ENCODE data around the gene FBXL13. TPM values are rescaled to one million over a fixed set of nuclear protein-coding genes. Genes with fewer than 3 reads are reported as not detected.

FBXL13 gene
- total RNA-seq, 2 donors from 2014 or later, result 1.3 to 1.4 TPM

DNA sequence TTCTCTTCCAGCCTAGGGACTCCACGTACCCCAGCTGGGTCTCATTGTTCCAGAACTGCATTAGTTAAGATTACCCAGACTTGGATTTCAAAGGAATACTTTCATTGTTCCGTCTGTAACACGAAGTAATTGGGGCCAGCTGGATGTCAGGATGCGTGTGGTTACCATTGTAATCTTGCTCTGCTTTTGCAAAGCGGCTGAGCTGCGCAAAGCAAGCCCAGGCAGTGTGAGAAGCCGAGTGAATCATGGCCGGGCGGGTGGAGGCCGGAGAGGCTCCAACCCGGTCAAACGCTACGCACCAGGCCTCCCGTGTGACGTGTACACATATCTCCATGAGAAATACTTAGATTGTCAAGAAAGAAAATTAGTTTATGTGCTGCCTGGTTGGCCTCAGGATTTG lies 140.8 kb downstream of the FBXL13 start:
- no peak overlapping the region for H3K4me3 Mint-ChIP-seq
- H3K27me3 Mint-ChIP-seq, result no peaks in the 10 kb centered on the region
- H3K9me3 ChIP-seq (ENCODE audit: control insufficient read depth, low read length, poor library complexity, severe bottlenecking), result no peaks in the 10 kb centered on the region
- ATAC-seq, result no peak
- no peak overlapping the region for H3K27ac Mint-ChIP-seq
- DNase-seq, result no peak
- H3K36me3 Mint-ChIP-seq (ENCODE audit: low read depth), result peaks cover 4% of the 10 kb centered on the region
- no peaks in the 10 kb centered on the region for H3K4me1 Mint-ChIP-seq

DNA sequence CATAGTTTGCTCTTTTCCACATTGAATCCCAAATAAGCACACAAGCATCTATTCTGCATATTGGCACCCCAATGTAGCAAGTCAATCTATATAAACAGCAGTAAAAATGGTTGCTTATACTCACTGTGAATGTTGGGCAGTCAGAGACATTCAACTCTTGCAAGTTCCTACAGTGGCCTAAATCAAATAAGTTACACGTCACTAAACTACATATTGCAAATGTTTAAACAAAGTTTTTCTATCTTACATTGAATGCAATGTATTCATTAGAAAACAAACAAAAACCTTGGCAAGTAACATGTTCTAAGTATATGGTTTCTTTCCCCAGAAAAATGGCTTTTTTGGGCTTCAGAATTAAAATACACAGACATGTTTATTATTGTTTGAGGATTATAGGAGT lies 142.8 kb downstream of the FBXL13 start:
- no peaks in the 10 kb centered on the region for H3K9me3 ChIP-seq (ENCODE audit: control insufficient read depth, low read length, poor library complexity, severe bottlenecking)
- DNase-seq (no peak), ATAC-seq (no peak)
- Mint-ChIP-seq H3K36me3 (ENCODE audit: low read depth) (peaks cover 4% of the 10 kb centered on the region), H3K27ac (no peak overlapping the region), H3K27me3 (peaks cover 1% of the 10 kb centered on the region), H3K4me1 (no peaks in the 10 kb centered on the region), H3K4me3 (no peak overlapping the region)

DNA sequence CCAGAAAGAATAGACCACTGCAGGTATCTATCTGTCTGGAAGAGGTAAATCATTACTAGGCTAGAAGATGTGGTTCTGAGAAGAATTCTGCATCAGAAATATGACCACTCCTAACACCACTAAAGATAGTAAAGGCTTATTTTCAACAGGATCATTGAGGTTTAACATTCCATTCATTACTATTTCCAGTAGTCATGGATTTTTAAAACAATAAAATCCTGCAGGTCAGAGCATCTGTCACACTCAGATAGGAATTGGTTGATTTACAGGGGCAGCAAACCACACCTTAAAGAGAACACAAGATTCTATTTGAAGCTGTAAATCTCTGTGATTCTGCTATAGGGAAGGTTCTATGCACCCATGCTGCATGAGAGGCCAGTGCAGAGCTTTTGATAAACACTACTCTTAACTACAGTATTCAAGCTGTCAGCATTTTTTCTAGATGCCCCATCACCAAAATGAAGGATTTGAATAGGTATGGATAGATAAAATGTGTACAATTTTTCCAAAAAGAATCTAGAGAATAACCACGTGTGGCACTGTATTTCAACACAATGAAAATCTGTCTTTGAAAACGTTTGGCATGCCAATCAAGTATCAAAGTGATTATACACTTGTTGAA lies 147.2 kb downstream of the FBXL13 start:
- Mint-ChIP-seq H3K27me3 (peaks cover 4% of the 10 kb centered on the region), H3K4me3 (no peak overlapping the region), H3K36me3 (ENCODE audit: low read depth) (peaks cover 4% of the 10 kb centered on the region), H3K4me1 (no peaks in the 10 kb centered on the region), H3K27ac (no peak overlapping the region)
- H3K9me3 ChIP-seq (ENCODE audit: control insufficient read depth, low read length, poor library complexity, severe bottlenecking), result no peaks in the 10 kb centered on the region
- no peak for DNase-seq
- ATAC-seq, result no peak

DNA sequence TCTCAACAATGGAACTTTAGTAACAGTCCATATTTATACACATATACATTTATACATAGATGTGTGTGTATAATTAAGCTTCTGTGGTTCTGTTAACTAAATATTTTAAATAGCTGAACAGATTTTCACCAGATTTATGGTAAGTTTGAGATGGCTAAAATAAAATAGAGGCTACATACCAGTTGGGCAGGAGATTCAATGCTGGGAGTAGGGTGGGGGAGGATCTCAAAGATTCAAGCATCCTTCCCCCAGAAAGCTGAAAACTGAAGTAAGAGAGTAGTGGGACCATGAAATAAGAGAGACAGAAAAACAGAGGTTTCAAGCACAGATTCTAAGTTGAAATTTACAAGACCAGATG lies 147.8 kb downstream of the FBXL13 start:
- DNase-seq (no peak), ATAC-seq (no peak)
- no peak overlapping the region for H3K4me3 Mint-ChIP-seq
- no peak overlapping the region for H3K27ac Mint-ChIP-seq
- H3K36me3 Mint-ChIP-seq (ENCODE audit: low read depth), result peaks cover 4% of the 10 kb centered on the region
- peaks cover 4% of the 10 kb centered on the region for H3K27me3 Mint-ChIP-seq
- no peaks in the 10 kb centered on the region for H3K4me1 Mint-ChIP-seq
- H3K9me3 ChIP-seq (ENCODE audit: control insufficient read depth, low read length, poor library complexity, severe bottlenecking), result no peaks in the 10 kb centered on the region

DNA sequence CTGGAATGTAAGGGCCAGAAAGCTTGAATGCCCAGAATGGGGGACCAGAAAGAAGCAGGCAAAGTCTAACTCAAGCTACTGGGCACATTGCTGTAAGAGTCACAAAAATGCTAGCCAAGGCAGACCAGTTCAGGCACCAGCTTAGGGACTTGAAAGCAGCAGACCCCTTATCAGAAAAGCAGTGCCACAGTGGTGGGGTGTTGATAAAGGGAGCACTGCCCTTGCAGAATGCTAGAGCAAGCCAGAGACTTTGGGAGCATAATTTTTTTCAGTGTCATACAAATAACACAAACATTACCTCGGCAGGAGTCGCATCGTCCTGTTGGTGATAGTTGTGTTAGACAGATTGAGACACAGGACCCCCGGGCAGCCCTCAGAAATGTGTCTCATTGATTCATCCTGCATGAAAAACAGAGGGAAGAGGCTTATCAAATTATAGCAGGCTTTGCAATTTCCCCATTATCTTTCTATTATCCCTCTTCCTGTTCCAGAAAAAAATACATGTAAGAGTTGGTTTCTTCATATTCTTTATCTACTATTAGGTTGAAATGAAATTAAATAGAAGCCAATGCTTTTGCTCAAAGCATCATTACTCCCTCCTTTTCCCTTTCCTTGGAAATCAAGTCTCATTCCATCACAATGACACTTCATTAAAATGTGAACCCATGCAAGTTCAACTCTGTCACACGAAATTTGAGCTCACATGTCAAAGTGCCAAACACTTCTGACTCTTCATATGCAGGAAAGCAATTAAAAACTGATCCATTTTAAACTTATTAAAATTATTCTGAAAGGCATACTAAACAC lies 148.4 kb downstream of the FBXL13 start:
- H3K9me3 ChIP-seq (ENCODE audit: control insufficient read depth, low read length, poor library complexity, severe bottlenecking), result no peaks in the 10 kb centered on the region
- DNase-seq (no peak), ATAC-seq (no peak)
- Mint-ChIP-seq H3K4me1 (no peaks in the 10 kb centered on the region), H3K27ac (no peak overlapping the region), H3K36me3 (ENCODE audit: low read depth) (peaks cover 4% of the 10 kb centered on the region), H3K27me3 (peaks cover 4% of the 10 kb centered on the region), H3K4me3 (no peak overlapping the region)

DNA sequence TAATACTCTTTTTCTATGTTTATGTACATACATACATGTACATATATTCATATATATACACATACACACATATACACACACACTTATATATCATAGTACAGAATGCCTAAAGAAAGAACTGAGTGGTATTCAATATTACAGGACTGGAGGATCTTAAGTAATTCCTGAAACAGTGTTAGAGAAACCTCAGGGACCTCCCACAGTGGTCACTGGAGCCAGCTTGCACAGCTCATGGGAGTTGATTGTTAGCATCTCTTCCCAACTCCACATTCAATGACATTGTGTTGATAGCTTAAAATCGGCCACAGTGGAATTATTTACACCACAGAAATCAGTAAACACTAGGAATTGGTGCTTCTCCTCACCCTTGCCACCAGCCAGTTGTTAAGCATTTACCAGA lies 155.8 kb downstream of the FBXL13 start:
- Mint-ChIP-seq H3K27me3 (peaks cover 5% of the 10 kb centered on the region), H3K4me1 (no peaks in the 10 kb centered on the region), H3K4me3 (no peak overlapping the region), H3K36me3 (ENCODE audit: low read depth) (no peaks in the 10 kb centered on the region), H3K27ac (no peak overlapping the region)
- DNase-seq (no peak), ATAC-seq (no peak)
- H3K9me3 ChIP-seq (ENCODE audit: control insufficient read depth, low read length, poor library complexity, severe bottlenecking), result no peaks in the 10 kb centered on the region

DNA sequence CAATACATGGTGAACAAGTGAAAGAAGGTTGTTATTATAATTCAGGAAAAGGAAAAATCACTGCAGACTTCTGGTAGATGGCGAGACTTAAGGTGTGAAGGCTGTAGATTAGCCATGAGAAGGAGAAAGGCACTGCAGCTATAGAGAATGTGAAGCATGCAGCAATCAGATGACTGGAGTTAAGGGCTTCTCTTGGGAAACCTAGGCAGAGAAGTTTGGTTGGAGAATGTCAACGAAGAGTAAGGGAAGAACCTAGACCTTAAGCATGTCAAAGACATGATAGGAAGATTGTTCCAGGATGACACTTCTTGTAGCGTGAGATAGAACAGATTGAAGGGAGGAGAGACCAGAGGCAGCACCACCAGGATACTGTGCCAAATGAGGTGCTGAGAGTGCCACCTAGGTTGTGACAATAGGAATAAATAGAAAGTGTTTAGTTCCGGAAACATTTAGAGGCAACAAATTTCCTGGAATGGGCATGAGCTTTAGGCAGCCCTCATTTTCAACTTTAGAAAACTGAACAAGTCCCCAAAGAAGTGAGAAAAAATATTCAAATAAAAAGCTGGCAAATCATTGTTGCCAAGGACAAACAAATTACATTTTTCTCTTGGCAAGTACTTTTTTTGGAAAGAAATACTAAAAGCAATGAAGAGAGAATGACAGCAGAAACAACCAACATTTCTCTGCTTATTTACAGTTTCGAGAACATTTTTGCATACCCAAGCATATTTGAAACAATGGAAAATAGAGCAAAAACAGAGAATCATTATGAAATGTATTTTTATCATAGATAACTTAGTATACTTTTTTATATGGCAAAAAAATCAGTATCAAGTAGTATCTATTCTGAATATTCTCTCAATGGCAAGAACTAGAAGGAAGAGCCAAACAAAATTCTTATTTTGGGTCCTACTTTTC lies 156.9 kb downstream of the FBXL13 start:
- no peak overlapping the region for H3K4me3 Mint-ChIP-seq
- no peak for ATAC-seq
- DNase-seq, result no peak
- H3K9me3 ChIP-seq (ENCODE audit: control insufficient read depth, low read length, poor library complexity, severe bottlenecking), result no peaks in the 10 kb centered on the region
- H3K27ac Mint-ChIP-seq, result no peak overlapping the region
- no peaks in the 10 kb centered on the region for H3K4me1 Mint-ChIP-seq
- no peaks in the 10 kb centered on the region for H3K36me3 Mint-ChIP-seq (ENCODE audit: low read depth)
- peaks cover 9% of the 10 kb centered on the region for H3K27me3 Mint-ChIP-seq

DNA sequence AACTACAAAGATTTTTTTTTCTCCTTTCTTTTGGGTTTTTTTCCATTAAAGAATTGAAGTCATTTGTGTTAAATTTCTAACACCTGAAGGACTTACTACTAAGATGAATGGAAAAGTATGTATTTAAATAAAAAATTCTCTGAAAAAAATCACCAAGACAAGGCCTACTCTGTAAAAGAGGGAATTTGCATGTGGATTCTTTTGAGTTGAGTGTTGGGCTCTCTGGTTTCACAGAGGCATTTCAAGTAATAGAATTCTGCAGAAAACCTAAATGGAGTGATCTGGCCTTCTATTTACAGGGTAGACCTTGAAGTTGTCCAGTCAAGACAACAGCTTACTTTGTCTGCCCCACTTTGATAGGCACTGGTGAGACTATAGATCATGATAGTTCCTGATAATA lies 157.7 kb downstream of the FBXL13 start:
- Mint-ChIP-seq H3K27me3 (peaks cover 11% of the 10 kb centered on the region), H3K27ac (no peak overlapping the region)
- no peak for DNase-seq

DNA sequence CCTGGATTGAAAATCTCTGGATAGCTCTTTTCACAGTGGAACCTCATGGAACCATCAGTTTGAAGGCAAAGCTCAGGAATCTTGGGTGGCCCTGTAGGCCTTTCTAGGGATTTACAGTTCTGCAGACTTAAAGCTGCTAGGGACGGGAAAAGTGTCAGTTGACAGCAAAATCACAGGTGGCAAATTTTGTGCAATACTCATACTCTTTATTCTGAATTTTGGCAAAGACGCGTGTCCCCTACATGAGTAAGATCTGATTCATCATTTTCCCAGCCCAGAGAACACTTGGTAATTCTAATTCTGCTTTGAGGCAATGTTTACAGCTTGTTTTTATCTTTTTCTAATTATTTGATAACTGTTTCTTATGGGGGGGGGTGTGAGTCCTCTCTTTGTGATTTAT lies 158.2 kb downstream of the FBXL13 start:
- no peaks in the 10 kb centered on the region for H3K4me1 Mint-ChIP-seq
- peaks cover 11% of the 10 kb centered on the region for H3K27me3 Mint-ChIP-seq
- ATAC-seq (no peak), DNase-seq (no peak)
- no peak overlapping the region for H3K27ac Mint-ChIP-seq
- no peaks in the 10 kb centered on the region for H3K9me3 ChIP-seq (ENCODE audit: control insufficient read depth, low read length, poor library complexity, severe bottlenecking)
- no peaks in the 10 kb centered on the region for H3K36me3 Mint-ChIP-seq (ENCODE audit: low read depth)
- H3K4me3 Mint-ChIP-seq, result no peak overlapping the region

More for the DNA sequence above, 157.7 kb downstream of the FBXL13 start:
- Mint-ChIP-seq H3K4me3 (no peak overlapping the region), H3K4me1 (no peaks in the 10 kb centered on the region), H3K36me3 (ENCODE audit: low read depth) (no peaks in the 10 kb centered on the region)
- no peak for ATAC-seq
- no peaks in the 10 kb centered on the region for H3K9me3 ChIP-seq (ENCODE audit: control insufficient read depth, low read length, poor library complexity, severe bottlenecking)

DNA sequence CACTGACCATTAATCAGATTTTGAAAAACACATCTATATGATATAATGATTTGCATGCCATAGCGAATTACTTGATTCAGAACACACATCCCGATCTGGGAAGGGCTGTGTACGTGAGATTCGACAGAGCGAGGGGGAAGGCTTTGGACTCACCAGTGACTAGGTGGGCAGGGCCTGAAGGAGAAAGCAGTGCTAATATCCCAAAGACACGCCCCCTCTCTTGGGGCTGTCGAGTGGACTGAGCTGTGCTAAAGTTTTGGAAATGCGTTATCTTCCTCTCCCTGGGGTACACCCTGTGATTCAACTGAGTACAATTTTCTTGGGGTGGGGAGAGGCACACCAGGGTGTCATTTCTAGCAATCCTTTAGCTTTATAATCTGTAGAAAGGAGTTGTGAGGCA lies 160.0 kb downstream of the FBXL13 start:
- ATAC-seq (no peak), DNase-seq (no peak)
- no peaks in the 10 kb centered on the region for H3K4me1 Mint-ChIP-seq
- H3K27ac Mint-ChIP-seq, result no peak overlapping the region
- H3K4me3 Mint-ChIP-seq, result no peak overlapping the region
- H3K9me3 ChIP-seq (ENCODE audit: control insufficient read depth, low read length, poor library complexity, severe bottlenecking), result no peaks in the 10 kb centered on the region
- H3K27me3 Mint-ChIP-seq, result peaks cover 11% of the 10 kb centered on the region
- peaks cover 3% of the 10 kb centered on the region for H3K36me3 Mint-ChIP-seq (ENCODE audit: low read depth)

DNA sequence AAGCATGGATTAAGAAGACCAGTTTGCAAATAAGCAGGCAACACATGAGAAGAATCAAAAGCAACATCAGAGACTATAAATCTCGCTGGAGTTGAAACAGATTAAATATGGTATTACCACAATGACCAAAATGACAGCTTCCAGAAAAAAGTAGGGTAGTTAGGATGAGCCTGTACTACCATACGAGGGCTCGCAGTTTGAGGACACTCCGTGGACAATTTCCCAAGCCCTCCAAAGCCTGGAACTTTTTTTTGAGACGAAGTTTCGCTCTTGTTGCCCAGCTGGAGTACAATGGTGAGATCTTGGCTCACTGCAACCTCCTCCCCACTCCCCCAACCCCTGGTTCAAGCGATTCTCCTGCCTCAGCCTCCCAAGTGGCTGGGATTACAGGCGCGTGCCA lies 160.8 kb downstream of the FBXL13 start:
- DNase-seq, result no peak
- no peaks in the 10 kb centered on the region for H3K9me3 ChIP-seq (ENCODE audit: control insufficient read depth, low read length, poor library complexity, severe bottlenecking)
- no peak overlapping the region for H3K27ac Mint-ChIP-seq
- no peak for ATAC-seq
- no peak overlapping the region for H3K4me3 Mint-ChIP-seq
- H3K27me3 Mint-ChIP-seq, result peaks cover 11% of the 10 kb centered on the region
- H3K4me1 Mint-ChIP-seq, result no peaks in the 10 kb centered on the region
- peaks cover 3% of the 10 kb centered on the region for H3K36me3 Mint-ChIP-seq (ENCODE audit: low read depth)

DNA sequence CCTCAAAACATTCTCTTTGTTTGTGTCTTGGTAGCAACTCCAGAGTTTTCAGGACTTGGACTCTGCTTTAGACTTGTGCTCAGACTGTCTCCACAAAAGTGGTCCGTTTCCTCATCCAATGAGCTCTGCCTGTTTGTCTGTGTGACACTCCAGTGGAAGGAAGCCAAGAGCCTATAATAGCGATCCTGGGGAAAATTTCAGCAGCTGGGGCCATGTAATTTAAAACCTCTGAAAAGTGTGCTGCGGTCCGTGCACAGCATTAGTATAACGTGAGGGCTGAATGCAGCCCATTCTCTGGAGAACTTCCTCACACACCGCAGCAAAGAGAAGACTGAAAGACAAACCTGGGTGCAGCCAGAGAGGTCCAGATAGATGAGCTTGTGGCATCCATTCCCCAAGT lies 161.9 kb downstream of the FBXL13 start, which contains the start of gene LRRC17:
TSS of gene LRRC17 (plus strand) at position 259 of the 400 bp plus-strand sequence. CDS start 20,914 bp downstream, outside the sequence.
- Mint-ChIP-seq H3K27ac (no peak within 1 kb of the TSS), H3K27me3 (peaks cover 11% of the 10 kb centered on the region), H3K4me3 (no peak within 1 kb of the TSS), H3K36me3 (ENCODE audit: low read depth) (peaks cover 3% of the 10 kb centered on the region), H3K4me1 (no peaks in the 10 kb centered on the region)
- ATAC-seq, result no peak
- no peaks in the 10 kb centered on the region for H3K9me3 ChIP-seq (ENCODE audit: control insufficient read depth, low read length, poor library complexity, severe bottlenecking)
- DNase-seq, result no peak

DNA sequence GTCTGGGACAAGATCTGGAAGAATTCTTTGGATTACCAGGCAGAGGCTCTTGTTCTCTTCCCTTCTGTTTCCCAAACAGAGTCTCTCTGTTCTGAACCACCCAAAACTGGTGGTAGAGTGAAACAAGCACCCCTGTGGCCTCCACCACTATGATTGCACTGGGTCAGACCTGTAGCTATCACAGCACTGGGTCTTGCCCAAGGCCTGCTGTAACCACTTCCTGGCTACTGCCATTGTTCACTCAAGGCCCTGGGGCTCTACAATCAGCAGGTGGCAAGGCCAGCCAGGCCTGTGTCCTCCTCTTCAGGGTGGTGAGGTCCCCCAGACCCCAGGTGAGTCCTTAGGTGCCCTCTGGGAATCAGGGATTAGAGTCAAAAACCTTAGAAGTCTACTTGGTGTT lies 165.9 kb downstream of the FBXL13 start:
- H3K4me3 Mint-ChIP-seq, result no peak overlapping the region
- no peaks in the 10 kb centered on the region for H3K9me3 ChIP-seq (ENCODE audit: control insufficient read depth, low read length, poor library complexity, severe bottlenecking)
- peaks cover 5% of the 10 kb centered on the region for H3K27me3 Mint-ChIP-seq
- no peaks in the 10 kb centered on the region for H3K4me1 Mint-ChIP-seq
- peaks cover 6% of the 10 kb centered on the region for H3K36me3 Mint-ChIP-seq (ENCODE audit: low read depth)
- DNase-seq (no peak), ATAC-seq (no peak)
- H3K27ac Mint-ChIP-seq, result no peak overlapping the region
